GM10266 (cell line): ENCODE data around the gene MAP3K7CL.

Source experiments
- DNase-seq: peaks from one replicate; pipeline ENCODE4 v3.0.0; 2012; ENCODE audit errors: extremely low spot score
- TF ChIP-seq, protein P1 (sequence below): IDR thresholded peaks from 2 replicates; pipeline ENCODE4 v1.5.1; 2012; ENCODE audit warnings: mild to moderate bottlenecking, low read depth; ENCODE audit not compliant: control insufficient read depth, insufficient read depth; ENCODE audit errors: missing control alignments

Gene MAP3K7CL

DNA sequence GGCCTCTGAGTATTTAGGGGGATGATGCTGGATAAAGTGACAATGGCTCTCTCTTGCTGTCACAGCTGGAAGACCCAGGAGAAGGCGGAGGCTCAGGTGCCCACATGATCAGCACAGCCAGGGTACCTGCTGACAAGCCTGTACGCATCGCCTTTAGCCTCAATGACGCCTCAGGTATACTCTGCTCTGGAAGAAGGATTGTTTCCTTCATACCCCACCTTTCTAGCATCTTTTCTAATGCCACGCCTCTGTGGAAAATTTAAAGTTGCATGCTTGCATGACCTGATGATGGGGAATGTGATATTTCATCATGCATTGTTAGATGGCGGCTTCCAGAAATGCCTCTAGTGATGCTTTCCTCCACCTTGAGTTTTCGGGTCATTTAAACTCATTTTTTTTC is 2.8 kb downstream of the MAP3K7CL start:
- no peak for DNase-seq
- TF ChIP-seq, protein P1, sequence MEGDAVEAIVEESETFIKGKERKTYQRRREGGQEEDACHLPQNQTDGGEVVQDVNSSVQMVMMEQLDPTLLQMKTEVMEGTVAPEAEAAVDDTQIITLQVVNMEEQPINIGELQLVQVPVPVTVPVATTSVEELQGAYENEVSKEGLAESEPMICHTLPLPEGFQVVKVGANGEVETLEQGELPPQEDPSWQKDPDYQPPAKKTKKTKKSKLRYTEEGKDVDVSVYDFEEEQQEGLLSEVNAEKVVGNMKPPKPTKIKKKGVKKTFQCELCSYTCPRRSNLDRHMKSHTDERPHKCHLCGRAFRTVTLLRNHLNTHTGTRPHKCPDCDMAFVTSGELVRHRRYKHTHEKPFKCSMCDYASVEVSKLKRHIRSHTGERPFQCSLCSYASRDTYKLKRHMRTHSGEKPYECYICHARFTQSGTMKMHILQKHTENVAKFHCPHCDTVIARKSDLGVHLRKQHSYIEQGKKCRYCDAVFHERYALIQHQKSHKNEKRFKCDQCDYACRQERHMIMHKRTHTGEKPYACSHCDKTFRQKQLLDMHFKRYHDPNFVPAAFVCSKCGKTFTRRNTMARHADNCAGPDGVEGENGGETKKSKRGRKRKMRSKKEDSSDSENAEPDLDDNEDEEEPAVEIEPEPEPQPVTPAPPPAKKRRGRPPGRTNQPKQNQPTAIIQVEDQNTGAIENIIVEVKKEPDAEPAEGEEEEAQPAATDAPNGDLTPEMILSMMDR, result no peak

DNA sequence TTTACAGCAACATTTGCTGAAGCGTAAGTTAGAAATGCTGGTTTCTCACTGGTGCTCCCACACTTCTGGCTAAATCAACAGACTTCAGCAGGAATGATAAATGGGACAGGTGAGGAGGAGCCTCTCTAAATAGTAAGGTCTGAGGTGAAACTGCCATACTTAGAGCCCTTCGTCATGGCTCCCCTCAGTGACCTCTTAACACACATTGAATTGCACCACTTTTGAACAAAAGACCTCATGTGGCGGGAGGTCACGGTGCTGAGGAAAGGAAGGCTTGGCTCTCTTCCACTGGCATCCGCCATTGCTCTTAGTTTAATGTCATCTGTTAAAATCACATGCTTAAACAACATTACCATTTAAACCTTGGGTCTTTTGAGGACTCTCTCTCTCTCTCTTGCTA is 3.4 kb downstream of the MAP3K7CL start:
- TF ChIP-seq, protein P1, result no peak
- DNase-seq, result no peak

DNA sequence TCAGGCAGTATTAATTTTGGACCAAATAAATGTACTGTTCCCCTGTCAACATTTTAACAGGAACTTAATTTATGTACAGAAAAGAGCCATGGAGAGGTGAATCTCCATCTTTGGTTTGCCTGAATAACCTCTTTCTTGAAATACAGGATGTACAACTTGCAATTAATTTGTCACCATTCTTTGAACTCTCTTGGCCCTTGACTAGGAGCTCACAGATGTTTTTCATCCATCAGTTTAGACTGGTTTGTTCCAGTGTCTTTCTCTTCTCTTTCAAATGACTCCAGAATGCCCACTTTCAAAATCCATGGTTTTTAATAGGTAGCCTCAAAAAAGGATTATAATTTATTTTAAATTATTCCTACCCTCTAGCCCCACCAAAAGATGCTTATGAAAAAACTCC is 5.0 kb downstream of the MAP3K7CL start:
- DNase-seq, result no peak
- TF ChIP-seq, protein P1, result no peak

DNA sequence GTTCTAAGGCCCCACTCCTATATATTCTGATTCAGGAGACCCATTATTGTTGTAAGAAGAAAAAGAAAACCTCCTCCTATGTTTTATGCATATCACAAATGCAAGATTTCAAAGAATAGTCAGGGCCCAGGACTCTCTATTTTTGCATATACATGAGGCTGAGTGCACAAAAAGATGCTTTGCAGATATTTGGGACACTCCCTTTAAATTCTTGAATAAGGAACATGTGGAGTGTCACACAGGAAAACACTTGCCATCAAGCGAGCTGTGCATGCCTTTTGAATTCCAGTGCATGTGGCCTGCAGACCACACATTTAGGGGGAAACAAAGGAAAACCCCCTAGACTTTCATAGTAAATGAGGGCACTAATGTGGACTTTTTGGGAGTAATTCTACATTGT is 5.6 kb downstream of the MAP3K7CL start:
- TF ChIP-seq, protein P1, result no peak
- no peak for DNase-seq

DNA sequence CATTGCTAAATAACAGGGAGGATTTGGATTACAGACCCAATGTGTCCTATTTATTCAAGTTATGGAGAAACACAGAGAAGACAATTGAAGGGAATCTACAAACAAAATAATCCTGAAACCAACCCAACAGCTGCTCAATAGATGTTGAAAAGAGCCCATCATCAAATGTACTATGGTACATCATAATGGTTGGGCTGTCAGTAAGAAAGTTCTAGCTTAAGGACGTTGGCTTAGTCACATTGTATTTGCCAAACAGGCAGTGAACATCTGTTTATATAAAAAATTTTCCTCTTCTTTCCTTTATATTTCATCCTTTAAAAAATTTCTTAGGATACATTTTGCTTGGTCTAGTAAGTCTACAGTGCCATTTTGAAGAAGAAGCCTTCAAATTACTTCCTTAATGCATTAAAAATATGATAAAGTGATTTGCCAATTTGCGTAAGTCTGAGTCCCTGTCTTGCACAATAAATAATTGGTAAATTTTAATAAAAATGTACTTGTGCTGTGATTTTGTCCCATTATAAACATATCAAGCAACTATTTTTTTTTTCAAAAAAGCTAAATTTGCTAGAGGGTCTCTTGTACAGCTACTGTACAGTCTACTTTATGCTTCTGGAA is 14.4 kb downstream of the MAP3K7CL start:
- DNase-seq, result no peak
- TF ChIP-seq, protein P1, result no peak

DNA sequence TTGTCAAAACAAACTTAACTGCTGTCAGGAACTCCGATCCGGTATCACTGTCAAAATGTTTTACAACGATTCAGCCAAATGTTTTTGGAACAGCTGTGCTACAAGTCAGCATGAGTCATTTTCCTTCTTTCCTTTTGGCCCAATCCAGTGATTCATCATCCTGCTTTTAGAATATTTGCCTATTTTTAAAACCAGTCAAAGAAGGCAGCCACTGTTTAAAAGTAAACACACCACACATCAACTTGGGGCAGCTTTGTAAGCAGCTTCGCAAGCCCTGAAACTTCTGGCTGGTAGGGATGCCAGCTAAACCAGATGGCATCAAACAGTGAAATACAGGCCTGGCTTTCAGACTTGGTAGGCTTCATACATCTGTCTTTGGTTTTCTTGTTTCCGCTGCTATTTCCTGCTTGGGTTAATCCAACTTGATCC is 14.9 kb downstream of the MAP3K7CL start:
- TF ChIP-seq, protein P1, result no peak
- no peak for DNase-seq

DNA sequence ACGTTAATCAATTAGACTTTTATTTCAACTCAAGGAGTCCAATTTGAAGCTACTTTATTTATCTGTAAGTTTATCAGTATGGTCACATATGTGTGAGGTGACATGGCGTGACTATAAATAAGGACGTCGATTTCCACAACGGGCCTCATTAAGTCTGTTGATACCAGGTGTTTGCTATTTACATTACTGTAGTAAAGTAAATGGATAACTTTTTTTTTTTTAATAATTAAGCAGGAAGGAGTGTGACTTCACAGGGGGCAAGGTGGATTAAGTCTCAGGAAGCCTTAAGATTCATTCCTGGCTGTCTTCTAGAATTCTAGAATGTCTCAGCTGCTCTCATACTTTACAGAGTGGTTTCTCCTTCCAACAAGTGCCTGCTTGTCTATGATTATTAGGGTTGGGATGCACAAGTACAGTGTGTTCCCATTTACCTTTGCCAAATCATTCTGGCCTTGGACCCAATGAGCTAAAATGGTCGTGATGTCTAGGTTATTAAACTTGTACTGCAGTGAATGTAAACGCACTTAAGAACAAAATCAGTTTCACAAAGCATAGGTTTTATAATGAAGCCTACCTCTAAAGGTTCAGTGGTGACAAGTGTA is 15.5 kb downstream of the MAP3K7CL start:
- TF ChIP-seq, protein P1, result no peak
- no peak for DNase-seq
